ENCODE data around the gene GAB1. TPM values are rescaled to one million over a fixed set of nuclear protein-coding genes. Genes with fewer than 3 reads are reported as not detected.

GAB1 gene
- total RNA-seq, 1 experiment from 2014 or later: 46.9 TPM

DNA sequence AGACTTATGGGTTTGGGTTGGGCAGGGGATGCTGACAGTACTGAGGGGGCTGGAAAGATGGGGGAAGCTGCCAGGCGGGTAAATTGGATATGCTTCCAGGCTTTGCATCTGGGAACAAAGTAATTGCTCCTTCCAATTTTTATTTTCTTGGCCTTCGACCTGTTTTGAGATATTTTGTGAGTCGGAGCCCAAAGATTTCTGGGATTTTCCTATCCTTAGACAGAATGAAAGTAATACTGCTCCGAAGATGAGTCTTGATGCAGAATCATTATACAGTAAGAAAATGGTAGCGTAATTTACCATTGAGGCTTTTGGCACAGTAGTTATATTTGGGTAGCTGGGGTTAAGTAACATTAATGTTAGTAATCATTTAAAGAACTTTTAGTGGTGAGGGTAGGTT lies 178.2 kb downstream of the GAB1 start:
- Mint-ChIP-seq H3K27me3 (ENCODE audit: insufficient read depth, unreplicated experiment) (no peaks in the 10 kb centered on the region), H3K9me3 (ENCODE audit: unreplicated experiment) (no peaks in the 10 kb centered on the region), H3K4me1 (ENCODE audit: low read depth, unreplicated experiment) (peaks cover 6% of the 10 kb centered on the region), H3K27ac (ENCODE audit: unreplicated experiment) (peak overlapping the region; percentile 96), H3K4me3 (ENCODE audit: unreplicated experiment) (peak overlapping the region; percentile 96), H3K36me3 (ENCODE audit: insufficient read depth, unreplicated experiment) (peaks cover 44% of the 10 kb centered on the region)
- intact Hi-C loops (cut with micrococcal nuclease; ENCODE audit: unreplicated experiment): no loop called here
- no peak for DNase-seq
- Histone ChIP-seq H3K36me3 (ENCODE audit: control insufficient read depth, insufficient read depth, low read length) (no peaks in the 10 kb centered on the region), H3K4me1 (0 out of 2 replicates have a peak, but pooled peaks cover 10% of the 10 kb centered on the region), H3K9me3 (no peaks in the 10 kb centered on the region), H3K4me3 (ENCODE audit: low read depth, low read length) (peak overlapping the region; percentile 97), H3K27me3 (replicated peaks; ENCODE audit: control insufficient read depth, insufficient read depth, low read length) (no peaks in the 10 kb centered on the region)
- POLR2A ChIA-PET: no interaction called here
- TF ChIP-seq, protein P1, sequence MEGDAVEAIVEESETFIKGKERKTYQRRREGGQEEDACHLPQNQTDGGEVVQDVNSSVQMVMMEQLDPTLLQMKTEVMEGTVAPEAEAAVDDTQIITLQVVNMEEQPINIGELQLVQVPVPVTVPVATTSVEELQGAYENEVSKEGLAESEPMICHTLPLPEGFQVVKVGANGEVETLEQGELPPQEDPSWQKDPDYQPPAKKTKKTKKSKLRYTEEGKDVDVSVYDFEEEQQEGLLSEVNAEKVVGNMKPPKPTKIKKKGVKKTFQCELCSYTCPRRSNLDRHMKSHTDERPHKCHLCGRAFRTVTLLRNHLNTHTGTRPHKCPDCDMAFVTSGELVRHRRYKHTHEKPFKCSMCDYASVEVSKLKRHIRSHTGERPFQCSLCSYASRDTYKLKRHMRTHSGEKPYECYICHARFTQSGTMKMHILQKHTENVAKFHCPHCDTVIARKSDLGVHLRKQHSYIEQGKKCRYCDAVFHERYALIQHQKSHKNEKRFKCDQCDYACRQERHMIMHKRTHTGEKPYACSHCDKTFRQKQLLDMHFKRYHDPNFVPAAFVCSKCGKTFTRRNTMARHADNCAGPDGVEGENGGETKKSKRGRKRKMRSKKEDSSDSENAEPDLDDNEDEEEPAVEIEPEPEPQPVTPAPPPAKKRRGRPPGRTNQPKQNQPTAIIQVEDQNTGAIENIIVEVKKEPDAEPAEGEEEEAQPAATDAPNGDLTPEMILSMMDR (IDR thresholded peaks at IDR 0.05; ENCODE audit: insufficient read depth in 1 of 2, low read depth in 1 of 2, low read length in 1 of 2, severe bottlenecking in 1 of 2, unreplicated experiment in 1 of 2): no peak
- no TSS peak for BruUV-seq (replicated peaks)
- CTCF ChIA-PET: no interaction called here

DNA sequence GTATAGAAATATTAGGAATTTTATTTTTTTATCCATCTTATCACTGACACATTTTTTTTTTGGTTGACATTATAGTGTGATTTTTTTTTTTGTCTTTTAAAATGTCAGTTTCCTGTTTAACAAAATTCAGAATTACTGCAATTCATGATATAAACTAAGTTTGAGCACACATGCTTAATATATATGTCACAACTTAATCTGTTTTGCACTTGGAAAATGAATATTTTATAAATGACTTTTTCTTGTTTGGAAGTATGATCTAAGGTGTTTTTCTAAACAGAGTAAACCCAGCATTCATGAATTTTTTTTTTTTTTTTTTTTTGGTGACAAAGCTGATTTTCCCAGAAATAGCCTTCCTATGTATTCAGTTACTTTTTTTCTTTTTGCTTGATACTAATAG lies 179.2 kb downstream of the GAB1 start:
- no peaks in the 10 kb centered on the region for H3K27me3 ChIP-seq (replicated peaks; ENCODE audit: control insufficient read depth, insufficient read depth, low read length)
- no peak for DNase-seq
- Mint-ChIP-seq H3K4me3 (ENCODE audit: unreplicated experiment) (peak overlapping the region; percentile 22), H3K9me3 (ENCODE audit: unreplicated experiment) (no peaks in the 10 kb centered on the region), H3K27me3 (ENCODE audit: insufficient read depth, unreplicated experiment) (no peaks in the 10 kb centered on the region), H3K36me3 (ENCODE audit: insufficient read depth, unreplicated experiment) (peaks cover 51% of the 10 kb centered on the region), H3K4me1 (ENCODE audit: low read depth, unreplicated experiment) (peaks cover 6% of the 10 kb centered on the region), H3K27ac (ENCODE audit: unreplicated experiment) (no peak overlapping the region)
- TF ChIP-seq, protein P1 (IDR thresholded peaks at IDR 0.05; ENCODE audit: insufficient read depth in 1 of 2, low read depth in 1 of 2, low read length in 1 of 2, severe bottlenecking in 1 of 2, unreplicated experiment in 1 of 2): no peak
- CTCF ChIA-PET: no interaction called here
- H3K4me3 ChIP-seq (ENCODE audit: low read depth, low read length): no peak overlapping the region; the same call in 1 of the 2 replicates
- no peaks in the 10 kb centered on the region for H3K36me3 ChIP-seq (ENCODE audit: control insufficient read depth, insufficient read depth, low read length)
- no TSS peak for BruUV-seq (replicated peaks)
- intact Hi-C loops (cut with micrococcal nuclease; ENCODE audit: unreplicated experiment): no loop called here
- 0 out of 2 replicates have a peak, but pooled peaks cover 10% of the 10 kb centered on the region for H3K4me1 ChIP-seq
- POLR2A ChIA-PET: no interaction called here
- H3K9me3 ChIP-seq: no peaks in the 10 kb centered on the region

DNA sequence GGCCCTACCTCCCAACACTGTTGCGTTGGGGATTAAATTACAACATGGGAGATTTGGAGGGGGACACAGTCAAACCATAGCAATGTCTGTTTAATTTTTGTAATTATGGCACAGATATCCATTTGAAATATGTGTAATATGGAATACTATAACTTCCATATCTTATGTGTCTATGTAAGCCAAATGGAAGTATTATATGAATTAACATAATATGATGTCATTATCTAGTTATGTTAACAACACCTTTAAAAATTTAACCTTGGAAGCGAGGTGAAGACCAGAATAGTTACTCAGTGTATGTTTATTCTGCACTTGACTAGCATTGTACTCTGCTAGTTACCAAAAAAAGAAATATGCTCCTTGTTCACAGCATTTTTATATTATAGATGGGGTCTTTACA lies 181.1 kb downstream of the GAB1 start:
- Mint-ChIP-seq H3K4me3 (ENCODE audit: unreplicated experiment) (no peak overlapping the region), H3K36me3 (ENCODE audit: insufficient read depth, unreplicated experiment) (peaks cover 66% of the 10 kb centered on the region), H3K27ac (ENCODE audit: unreplicated experiment) (no peak overlapping the region), H3K4me1 (ENCODE audit: low read depth, unreplicated experiment) (peaks cover 6% of the 10 kb centered on the region), H3K9me3 (ENCODE audit: unreplicated experiment) (no peaks in the 10 kb centered on the region), H3K27me3 (ENCODE audit: insufficient read depth, unreplicated experiment) (no peaks in the 10 kb centered on the region)
- Histone ChIP-seq H3K9me3 (no peaks in the 10 kb centered on the region), H3K27me3 (replicated peaks; ENCODE audit: control insufficient read depth, insufficient read depth, low read length) (no peaks in the 10 kb centered on the region), H3K36me3 (ENCODE audit: control insufficient read depth, insufficient read depth, low read length) (no peaks in the 10 kb centered on the region), H3K4me3 (ENCODE audit: low read depth, low read length) (no peak overlapping the region), H3K4me1 (0 out of 2 replicates have a peak, but pooled peaks cover 10% of the 10 kb centered on the region)
- BruUV-seq (replicated peaks): no TSS peak
- DNase-seq: no peak
- ChIA-PET CTCF (no interaction called here), POLR2A (no interaction called here)
- intact Hi-C loops (cut with micrococcal nuclease; ENCODE audit: unreplicated experiment): no loop called here
- TF ChIP-seq, protein P1 (IDR thresholded peaks at IDR 0.05; ENCODE audit: insufficient read depth in 1 of 2, low read depth in 1 of 2, low read length in 1 of 2, severe bottlenecking in 1 of 2, unreplicated experiment in 1 of 2): no peak

Small RNA genes within 50 kb of the gene (microRNA-seq; reads per million reads assigned to microRNA genes)
- 1.1 reads per million for gene MIR3139

Other genes starting within 250 kb of the GAB1 start
- 19.8 and 22.7 TPM in 2 replicates for gene USP38, start 152.0 kb upstream of the GAB1 start, total RNA-seq (2022)
- 64.5 and 64.8 TPM in 2 replicates for gene SMARCA5, start 176.8 kb downstream of the GAB1 start, total RNA-seq (2022)